GM19397 (cell line): Measurements from ENCODE around the gene OR6N1.

Experiments
- ATAC-seq: cut with Tn5 transposase; IDR thresholded peaks from one replicate; pipeline ENCODE4 v1.9.1; 2021; ENCODE audit warnings: mild to moderate bottlenecking, moderate library complexity; ENCODE audit not compliant: unreplicated experiment

OR6N1 gene

GRCh38 chr1:158754420-158754819 is 17.6 kb downstream of the OR6N1 start, which contains the start of gene OR6K6:
TSS of gene OR6K6 (plus strand) at chr1:158754720. CDS start at chr1:158754888, 168 bp downstream.
- ATAC-seq, result no peak

GRCh38 chr1:158752155-158752712 is 19.8 kb downstream of the OR6N1 start:
- no peak for ATAC-seq

GRCh38 chr1:158735848-158736247 is 36.1 kb downstream of the OR6N1 start:
- ATAC-seq, result no peak

GRCh38 chr1:158732524-158732923 is 39.5 kb downstream of the OR6N1 start:
- ATAC-seq, result no peak

GRCh38 chr1:158731707-158732106 is 40.3 kb downstream of the OR6N1 start:
- ATAC-seq, result no peak

- no peak for ATAC-seq
Measured at GRCh38 chr1:158730453-158730852, 41.5 kb downstream of the OR6N1 start.

GRCh38 chr1:158728510-158729225 is 43.3 kb downstream of the OR6N1 start:
- ATAC-seq, result no peak

GRCh38 chr1:158724442-158724841 is 47.6 kb downstream of the OR6N1 start:
- no peak for ATAC-seq

- no peak for ATAC-seq
Measured at GRCh38 chr1:158720620-158721019, 51.4 kb downstream of the OR6N1 start, which contains the start of gene OR6K3. TSS of gene OR6K3 (minus strand) at chr1:158720720. CDS start at chr1:158718115, 2,605 bp downstream.

GRCh38 chr1:158719664-158720063 is 52.3 kb downstream of the OR6N1 start:
- ATAC-seq, result no peak

- ATAC-seq, result no peak
Measured at GRCh38 chr1:158717344-158717743, 54.7 kb downstream of the OR6N1 start.

GRCh38 chr1:158716335-158716734 is 55.7 kb downstream of the OR6N1 start:
- ATAC-seq, result no peak

GRCh38 chr1:158714754-158715153 is 57.2 kb downstream of the OR6N1 start:
- no peak for ATAC-seq
